Psoas muscle (tissue), 8 donors: ENCODE data around the gene RSPH6A. TPM values are rescaled to one million over a fixed set of nuclear protein-coding genes. Genes with fewer than 3 reads are reported as not detected.

Experiments
- ATAC-seq, 4 donors: fragments of 200-7000 bp; cut with Tn5 transposase; one replicate each; pipeline ENCODE4 v1.9.1; 2020; ENCODE audit warnings: moderate library complexity in 3 of 4, mild to moderate bottlenecking in 2 of 4
- DNase-seq, 2 donors: peaks; one replicate each; pipeline ENCODE4 v3.0.0-alpha.2; 2020
- H3K27ac ChIP-seq: fragments of 200-600 bp; one replicate; pipeline ENCODE4 v1.8.0; 2022
- H3K27me3 ChIP-seq, 3 donors: fragments of 200-600 bp in 1 of 3; one replicate each; pipeline versions ENCODE4 v1.6.1 to v1.8.0; 2013 to 2022; ENCODE audit warnings: low read length in 2 of 3, mild to moderate bottlenecking in 2 of 3, moderate library complexity in 1 of 3; ENCODE audit not compliant: insufficient read depth in 3 of 3
- H3K36me3 ChIP-seq, 2 donors: fragments of 200-600 bp in 1 of 2; one replicate each; pipeline versions ENCODE4 v1.6.1 to v1.8.0; 2013 to 2022; ENCODE audit warnings: low read depth in 1 of 2, mild to moderate bottlenecking in 1 of 2, moderate library complexity in 1 of 2; ENCODE audit not compliant: insufficient read depth in 1 of 2
- H3K4me1 ChIP-seq: fragments of 200-600 bp; one replicate; pipeline ENCODE4 v1.8.0; 2022
- H3K4me3 ChIP-seq: fragments of 200-600 bp; one replicate; pipeline ENCODE4 v1.8.0; 2022; ENCODE audit warnings: mild to moderate bottlenecking
- H3K9me3 ChIP-seq: fragments of 200-600 bp; one replicate; pipeline ENCODE4 v1.8.0; 2022
- WGBS, 3 donors: extraction: QIAGEN DNeasy Blood & Tissue Kit; methylation state at CpG; one replicate each; pipeline versions ENCODE4 v1.1.6 to v1.1.7; 2013; 5-methylcytosine and 5-hydroxymethylcytosine counted together
- intact Hi-C, 2 donors: fragments of 100-400 bp; cut with DNase I; formaldehyde crosslinking; loops; one replicate each; pipeline versions ENCODE4 v1.11.0 to v1.14.2; 2022
- long read RNA-seq, 2 donors: library from polyadenylated mRNA; unstranded; transcript quantifications; one replicate each; pipeline ENCODE4 v2.0.0, GENCODE V29; 2021
- polyA plus RNA-seq, 3 donors: library from polyadenylated mRNA; stranded (reverse); fragments of 200-250 nt; gene quantifications; one replicate each; pipeline ENCODE4 v1.2.3, GENCODE V29; 2013
- total RNA-seq, 4 donors: library from RNA; stranded (reverse); fragmentation: NEBNext Ultra II Directional in 2 of 4; extraction: Animal tissue kit (Norgen Biotek cat#: 25700) in 2 of 4; gene quantifications; one replicate each; pipeline versions ENCODE4 v1.2.1 to v1.2.4, GENCODE V29; 2021 to 2023
- TF ChIP-seq, protein P1 (sequence below): fragments of 200-600 bp; IDR thresholded peaks from one replicate; pipeline ENCODE4 v1.8.0; 2022; ENCODE audit warnings: antibody characterized with exemption
- donor health status: healthy with polysubstance abuse.
- donor health status: DM: no; HTN: no; CAD: no; lungs with moderate emphysema.
- donor health status: Bipolar disorder and iron deficiency.
- donor health status: healthy.
- donor health status: DM: yes; HTN: yes; CAD: no.
- donor health status: DM: no; HTN: no; CAD: no.
- donor health status: DM: no; HTN: no; CAD: no.
- donor health status: DM: yes; HTN: yes; CAD: no.

The RSPH6A gene
- under 1 TPM in 2 of 4 donors, not detected in 2; 0.12 to 0.15 TPM for total RNA-seq
- polyA plus RNA-seq = under 1 TPM in 2 of 3 donors, not detected in 1; 0.03 to 0.05 TPM
- long read RNA-seq, donor 1 = 0 reads
- long read RNA-seq, donor 2 = 0 reads

DNA sequence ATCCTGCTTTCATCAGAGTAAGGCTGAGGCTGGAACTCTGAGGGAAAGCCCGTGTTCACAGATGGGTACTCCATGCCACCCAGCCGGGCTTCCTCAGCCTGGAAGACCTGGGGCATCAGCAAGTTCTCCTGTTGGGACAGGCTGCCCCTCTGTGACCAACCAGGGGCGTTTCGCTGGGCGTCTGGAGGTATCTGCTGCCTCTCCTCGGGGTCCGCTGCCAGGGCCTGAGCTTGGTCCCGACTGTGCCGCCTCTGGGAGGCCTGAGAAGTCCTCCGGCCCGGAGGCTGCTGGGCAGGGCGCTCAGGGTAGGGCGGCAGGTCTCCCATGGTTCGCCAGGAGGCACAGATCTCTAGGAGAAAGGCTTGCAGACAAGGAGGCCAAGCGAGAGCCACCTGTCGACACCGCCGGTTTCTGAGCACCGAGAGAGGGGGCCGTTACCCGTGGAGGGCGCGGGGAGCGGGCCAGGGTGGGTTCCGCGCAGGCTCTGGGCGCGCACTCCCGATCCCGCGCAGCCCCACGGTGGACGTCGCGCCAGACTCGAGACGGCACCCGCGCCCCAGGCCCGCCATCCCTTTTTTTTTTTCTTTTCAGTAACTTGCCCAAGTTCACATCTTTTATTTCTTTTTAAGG lies at the start of gene RSPH6A:
Gene RSPH6A (minus strand): TSS at position 458 of the 630 bp plus-strand sequence. CDS start 132 bp downstream, at position 326.
- peaks cover 0 to 6% of the 10 kb centered on the region in 2 donors for H3K36me3 ChIP-seq
- no peaks in the 10 kb centered on the region for H3K4me1 ChIP-seq
- WGBS, 3 donors = 22 to 32% (median 29%) methylated on average over 29 to 40 of the region's 40 CpGs
- peaks cover 0 to 2% (median 0%) of the 10 kb centered on the region in 3 donors for H3K27me3 ChIP-seq
- no peaks in the 10 kb centered on the region for H3K9me3 ChIP-seq
- peak within 1 kb of the TSS; percentile 49 for H3K4me3 ChIP-seq
- intact Hi-C loops = no loop called here
- ATAC-seq = no peak
- no peak for DNase-seq
- TF ChIP-seq, protein P1, sequence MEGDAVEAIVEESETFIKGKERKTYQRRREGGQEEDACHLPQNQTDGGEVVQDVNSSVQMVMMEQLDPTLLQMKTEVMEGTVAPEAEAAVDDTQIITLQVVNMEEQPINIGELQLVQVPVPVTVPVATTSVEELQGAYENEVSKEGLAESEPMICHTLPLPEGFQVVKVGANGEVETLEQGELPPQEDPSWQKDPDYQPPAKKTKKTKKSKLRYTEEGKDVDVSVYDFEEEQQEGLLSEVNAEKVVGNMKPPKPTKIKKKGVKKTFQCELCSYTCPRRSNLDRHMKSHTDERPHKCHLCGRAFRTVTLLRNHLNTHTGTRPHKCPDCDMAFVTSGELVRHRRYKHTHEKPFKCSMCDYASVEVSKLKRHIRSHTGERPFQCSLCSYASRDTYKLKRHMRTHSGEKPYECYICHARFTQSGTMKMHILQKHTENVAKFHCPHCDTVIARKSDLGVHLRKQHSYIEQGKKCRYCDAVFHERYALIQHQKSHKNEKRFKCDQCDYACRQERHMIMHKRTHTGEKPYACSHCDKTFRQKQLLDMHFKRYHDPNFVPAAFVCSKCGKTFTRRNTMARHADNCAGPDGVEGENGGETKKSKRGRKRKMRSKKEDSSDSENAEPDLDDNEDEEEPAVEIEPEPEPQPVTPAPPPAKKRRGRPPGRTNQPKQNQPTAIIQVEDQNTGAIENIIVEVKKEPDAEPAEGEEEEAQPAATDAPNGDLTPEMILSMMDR = no peak
- H3K27ac ChIP-seq = no peak within 1 kb of the TSS

DNA sequence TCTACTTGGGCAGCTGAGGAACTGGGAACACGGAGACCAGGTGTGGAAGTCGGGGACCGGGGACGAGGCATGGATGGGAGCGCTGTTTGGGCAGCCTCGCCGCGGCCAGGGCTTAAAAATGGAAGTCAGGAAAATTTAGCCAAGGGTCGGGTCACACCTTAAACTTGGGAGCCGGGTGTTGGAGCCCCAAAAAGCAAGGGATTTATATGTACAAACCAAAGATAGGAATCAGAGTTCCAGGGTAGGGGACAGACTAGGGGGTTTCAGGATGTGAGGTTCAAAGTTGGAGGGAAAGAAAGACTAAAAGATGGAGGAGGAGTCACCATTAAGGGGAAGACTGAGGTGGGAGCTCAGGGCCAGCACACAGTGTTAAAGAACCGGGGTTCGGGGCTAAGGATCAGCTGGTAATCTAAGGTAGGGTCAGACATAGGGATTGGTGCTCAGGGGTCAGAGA lies 49.5 kb upstream of the RSPH6A start:
- TF ChIP-seq, protein P1 = no peak
- H3K4me1 ChIP-seq = peaks cover 5% of the 10 kb centered on the region
- peaks cover 0 to 5% of the 10 kb centered on the region in 2 donors for H3K36me3 ChIP-seq
- intact Hi-C loops = loop anchor here in 1 of 2 donors (2.0 to 5.0 kb wide), 2 partner anchors 20 to 153 kb away; no protein-coding TSS in a partner anchor
- ATAC-seq = no peak
- H3K27me3 ChIP-seq = peaks cover 0 to 8% (median 0%) of the 10 kb centered on the region in 3 donors
- WGBS, 3 donors = 12 to 16% (median 14%) methylated on average over 12 of the region's 12 CpGs
- no peaks in the 10 kb centered on the region for H3K9me3 ChIP-seq
- peak overlapping the region; percentile 92 for H3K4me3 ChIP-seq
- no peak overlapping the region for H3K27ac ChIP-seq
- no peak for DNase-seq

DNA sequence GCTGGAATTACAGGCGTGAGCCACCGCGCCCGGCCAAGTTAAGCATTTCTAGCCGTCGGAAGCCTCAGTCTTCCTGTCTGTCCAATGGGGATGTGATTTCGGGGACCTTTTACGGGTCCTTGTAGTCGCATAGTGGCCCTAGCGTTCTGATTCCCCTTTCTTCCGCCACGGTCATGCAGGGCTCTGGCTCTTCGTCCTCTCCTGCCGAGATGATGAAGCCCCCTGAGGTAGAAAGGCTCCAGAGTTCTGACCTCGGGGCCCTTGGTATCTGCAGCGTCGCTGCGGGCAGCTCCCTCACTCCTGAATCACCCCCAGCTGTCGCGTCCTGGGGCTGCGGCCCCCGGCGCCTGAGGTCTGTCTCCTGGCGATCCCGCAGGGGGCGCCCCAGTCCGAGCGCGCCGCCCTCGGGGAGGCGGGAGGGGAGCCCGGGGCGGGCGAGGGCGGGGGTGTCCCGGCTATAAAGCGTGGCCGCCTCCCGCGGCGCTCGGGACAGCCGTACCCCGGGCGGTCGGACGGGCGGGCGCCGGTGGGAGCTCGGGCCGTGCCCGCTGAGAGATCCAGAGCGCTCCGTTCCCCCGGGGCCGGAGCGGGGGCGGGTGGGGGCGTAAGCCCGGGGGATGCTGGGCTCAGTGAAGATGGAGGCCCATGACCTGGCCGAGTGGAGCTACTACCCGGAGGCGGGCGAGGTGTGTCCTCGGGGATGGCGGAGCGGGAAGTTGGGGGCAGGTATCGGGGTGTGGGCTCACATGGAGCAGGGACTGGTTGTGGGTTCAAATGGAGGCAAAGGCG lies 48.9 kb upstream of the RSPH6A start, which contains the start of gene FOXA3:
Gene FOXA3 (plus strand): TSS at position 487 of the 789 bp plus-strand sequence. CDS start 131 bp downstream, at position 618.
- Histone ChIP-seq H3K27ac (no peak within 1 kb of the TSS), H3K4me3 (peak within 1 kb of the TSS; percentile 92), H3K4me1 (peaks cover 5% of the 10 kb centered on the region), H3K27me3 (peaks cover 0 to 8% (median 0%) of the 10 kb centered on the region in 3 donors), H3K9me3 (no peaks in the 10 kb centered on the region), H3K36me3 (peaks cover 0 to 12% of the 10 kb centered on the region in 2 donors)
- ATAC-seq = peak; percentile 46 to 70 (median 68)
- WGBS, 3 donors = 2% methylated on average over 65 to 71 of the region's 71 CpGs
- TF ChIP-seq, protein P1 = peak; percentile 51
- intact Hi-C loops = loop anchor here in 1 of 2 donors (2.0 kb wide), 1 partner anchor 21 kb away; no protein-coding TSS in a partner anchor
- DNase-seq = peak; percentile 62 to 70

DNA sequence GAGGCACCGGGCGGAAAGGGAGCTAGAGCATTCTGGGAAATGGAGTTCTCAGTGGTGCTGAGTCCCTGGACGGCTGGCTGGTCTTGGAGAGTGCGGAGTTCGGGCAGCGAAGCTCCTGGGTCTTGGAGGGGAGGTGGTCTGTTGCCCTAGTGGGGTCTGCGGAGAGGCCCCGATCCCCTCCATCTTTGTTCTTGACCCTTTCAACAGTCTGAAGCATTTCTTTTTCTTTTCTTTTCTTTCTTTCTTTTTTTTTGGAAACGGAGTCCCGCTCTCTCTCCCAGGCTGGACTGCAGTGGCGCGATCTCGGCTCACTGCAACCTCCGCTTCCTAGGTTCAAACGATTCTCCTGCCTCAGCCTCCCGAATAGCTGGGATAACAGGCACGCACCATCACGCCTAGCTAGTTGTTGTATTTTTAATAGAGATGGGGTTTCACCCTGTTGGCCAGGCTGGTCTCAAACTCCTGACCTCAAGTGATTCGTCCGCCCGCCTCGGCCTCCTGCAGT lies 48.3 kb upstream of the RSPH6A start:
- no peak overlapping the region for H3K27ac ChIP-seq

More for the DNA sequence above, 48.3 kb upstream of the RSPH6A start:
- intact Hi-C loops = no loop called here
- ATAC-seq = no peak
- H3K4me3 ChIP-seq = peak overlapping the region; percentile 92
- TF ChIP-seq, protein P1 = no peak
- H3K9me3 ChIP-seq = no peaks in the 10 kb centered on the region
- 2% methylated on average over 22 of the region's 22 CpGs for WGBS, 3 donors
- peaks cover 0 to 18% of the 10 kb centered on the region in 2 donors for H3K36me3 ChIP-seq
- peaks cover 0 to 8% (median 0%) of the 10 kb centered on the region in 3 donors for H3K27me3 ChIP-seq
- no peak for DNase-seq
- peaks cover 5% of the 10 kb centered on the region for H3K4me1 ChIP-seq
